Ascending aorta (tissue), 2 donors: ENCODE measurements around the gene SERGEF. TPM values are rescaled to one million over a fixed set of nuclear protein-coding genes. Genes with fewer than 3 reads are reported as not detected.

ENCODE experiments used
- DNase-seq, 2 donors: peaks; one replicate each; pipeline ENCODE4 v3.0.0-alpha.2; 2019; ENCODE audit warnings: low spot score in 2 of 2
- H3K27ac ChIP-seq, 2 donors: fragments of 200-600 bp; sonication (generic); one replicate each; pipeline ENCODE4 v1.5.1; 2016 to 2017; ENCODE audit warnings: mild to moderate bottlenecking in 1 of 2
- H3K27me3 ChIP-seq: fragments of 200-600 bp; sonication (generic); one replicate; pipeline ENCODE4 v1.5.1; 2017
- H3K36me3 ChIP-seq, 2 donors: fragments of 200-600 bp; sonication (generic); one replicate each; pipeline ENCODE4 v1.5.1; 2016
- H3K4me1 ChIP-seq, 2 donors: fragments of 200-600 bp; sonication (generic); one replicate each; pipeline ENCODE4 v1.5.1; 2016 to 2017; ENCODE audit warnings: mild to moderate bottlenecking in 1 of 2
- H3K4me3 ChIP-seq, 2 donors: fragments of 200-600 bp; sonication (generic); one replicate each; pipeline ENCODE4 v1.5.1; 2016 to 2017; ENCODE audit warnings: mild to moderate bottlenecking in 1 of 2
- H3K9me3 ChIP-seq, 2 donors: fragments of 200-600 bp; sonication (generic); one replicate each; pipeline ENCODE4 v1.5.1; 2016
- intact Hi-C: fragments of 100-400 bp; cut with DNase I; formaldehyde crosslinking; loops from one replicate; pipeline ENCODE4 v1.15.1; 2023
- total RNA-seq: library from RNA; depleted of rRNA; stranded (reverse); fragments of >200 nt; gene quantifications from one replicate; pipeline ENCODE4 v1.1.0, GENCODE V29; 2016
- TF ChIP-seq, protein P1 (sequence below), 3 experiments: fragments of 200-600 bp in 2 of 3; fragments of 450-650 bp in 1 of 3; sonication (generic) in 2 of 3; IDR thresholded peaks; one replicate each; pipeline ENCODE4 v1.5.1; 2016 to 2019; ENCODE audit warnings: antibody characterized with exemption in 3 of 3, mild to moderate bottlenecking in 1 of 3, moderate library complexity in 1 of 3

Gene SERGEF
- total RNA-seq, 1 donor from 2014 or later, result 13.6 TPM

GRCh38 chr11:17907046-17907445 is 105.8 kb downstream of the SERGEF start:
- Histone ChIP-seq H3K27me3 (no peaks in the 10 kb centered on the region), H3K9me3 (no peaks in the 10 kb centered on the region), H3K36me3 (peaks cover 0 to 2% of the 10 kb centered on the region in 2 donors), H3K4me3 (no peak overlapping the region), H3K27ac (no peak overlapping the region), H3K4me1 (no peaks in the 10 kb centered on the region)
- DNase-seq, result no peak
- intact Hi-C loops, result no loop called here
- TF ChIP-seq, protein P1, sequence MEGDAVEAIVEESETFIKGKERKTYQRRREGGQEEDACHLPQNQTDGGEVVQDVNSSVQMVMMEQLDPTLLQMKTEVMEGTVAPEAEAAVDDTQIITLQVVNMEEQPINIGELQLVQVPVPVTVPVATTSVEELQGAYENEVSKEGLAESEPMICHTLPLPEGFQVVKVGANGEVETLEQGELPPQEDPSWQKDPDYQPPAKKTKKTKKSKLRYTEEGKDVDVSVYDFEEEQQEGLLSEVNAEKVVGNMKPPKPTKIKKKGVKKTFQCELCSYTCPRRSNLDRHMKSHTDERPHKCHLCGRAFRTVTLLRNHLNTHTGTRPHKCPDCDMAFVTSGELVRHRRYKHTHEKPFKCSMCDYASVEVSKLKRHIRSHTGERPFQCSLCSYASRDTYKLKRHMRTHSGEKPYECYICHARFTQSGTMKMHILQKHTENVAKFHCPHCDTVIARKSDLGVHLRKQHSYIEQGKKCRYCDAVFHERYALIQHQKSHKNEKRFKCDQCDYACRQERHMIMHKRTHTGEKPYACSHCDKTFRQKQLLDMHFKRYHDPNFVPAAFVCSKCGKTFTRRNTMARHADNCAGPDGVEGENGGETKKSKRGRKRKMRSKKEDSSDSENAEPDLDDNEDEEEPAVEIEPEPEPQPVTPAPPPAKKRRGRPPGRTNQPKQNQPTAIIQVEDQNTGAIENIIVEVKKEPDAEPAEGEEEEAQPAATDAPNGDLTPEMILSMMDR (IDR thresholded peaks at IDR 0.05), result no peak

DNA sequence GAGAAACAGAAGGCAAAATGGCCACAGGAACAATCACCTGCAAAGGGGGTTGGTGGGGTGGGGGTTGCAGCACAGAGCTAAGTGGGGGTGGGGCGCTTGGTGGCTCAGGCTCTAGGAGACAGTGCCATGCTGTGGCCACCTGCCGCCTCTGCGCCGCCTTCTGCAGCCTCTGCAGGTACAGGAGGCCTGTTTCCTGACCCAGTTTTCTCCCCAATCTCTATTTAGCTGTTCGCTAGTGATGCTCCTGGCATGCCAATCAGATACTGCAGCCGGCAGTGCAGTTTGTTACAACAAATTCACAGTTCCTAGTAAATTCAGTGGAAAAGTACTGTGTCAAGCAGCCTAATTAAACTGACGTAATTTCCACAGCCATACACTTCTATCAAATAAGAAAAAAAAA is 106.4 kb downstream of the SERGEF start:
- Histone ChIP-seq H3K36me3 (peaks cover 0 to 2% of the 10 kb centered on the region in 2 donors), H3K4me3 (no peak overlapping the region), H3K27ac (no peak overlapping the region), H3K9me3 (no peaks in the 10 kb centered on the region), H3K27me3 (no peaks in the 10 kb centered on the region), H3K4me1 (no peaks in the 10 kb centered on the region)
- no peak for DNase-seq
- intact Hi-C loops, result no loop called here
- TF ChIP-seq, protein P1 (IDR thresholded peaks at IDR 0.05), result no peak

DNA sequence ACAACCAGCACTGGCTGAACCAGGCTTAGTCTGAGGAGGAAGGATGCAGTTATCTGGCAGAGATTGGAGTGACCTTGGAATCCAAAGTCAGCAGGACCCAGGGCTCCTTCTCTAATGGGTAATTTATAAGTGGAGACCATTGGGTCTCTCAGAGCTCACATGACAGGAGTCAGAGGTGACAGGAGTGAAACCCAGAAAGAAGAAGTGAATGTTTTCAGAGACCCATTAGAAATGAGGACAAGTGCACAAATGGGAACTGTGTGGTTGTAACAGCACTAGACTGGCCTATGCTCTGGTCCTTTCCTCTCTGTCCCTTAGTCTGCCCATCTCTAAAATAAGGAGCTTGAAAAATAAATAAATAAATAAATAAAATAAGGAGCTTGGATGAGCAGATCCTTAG is 107.4 kb downstream of the SERGEF start:
- no peaks in the 10 kb centered on the region for H3K9me3 ChIP-seq
- TF ChIP-seq, protein P1 (IDR thresholded peaks at IDR 0.05), result no peak
- no peak for DNase-seq
- no peak overlapping the region for H3K27ac ChIP-seq
- H3K4me3 ChIP-seq, result no peak overlapping the region
- no peaks in the 10 kb centered on the region for H3K4me1 ChIP-seq
- intact Hi-C loops, result no loop called here
- H3K27me3 ChIP-seq, result no peaks in the 10 kb centered on the region
- H3K36me3 ChIP-seq, result peaks cover 0 to 2% of the 10 kb centered on the region in 2 donors

- no peak overlapping the region for H3K27ac ChIP-seq
- no peaks in the 10 kb centered on the region for H3K9me3 ChIP-seq
- H3K27me3 ChIP-seq, result no peaks in the 10 kb centered on the region
- H3K36me3 ChIP-seq, result peaks cover 0 to 2% of the 10 kb centered on the region in 2 donors
- TF ChIP-seq, protein P1 (IDR thresholded peaks at IDR 0.05), result no peak
- H3K4me1 ChIP-seq, result no peaks in the 10 kb centered on the region
- no peak for DNase-seq
- intact Hi-C loops, result no loop called here
- no peak overlapping the region for H3K4me3 ChIP-seq
Observed at GRCh38 chr11:17901481-17901880, 111.4 kb downstream of the SERGEF start.

DNA sequence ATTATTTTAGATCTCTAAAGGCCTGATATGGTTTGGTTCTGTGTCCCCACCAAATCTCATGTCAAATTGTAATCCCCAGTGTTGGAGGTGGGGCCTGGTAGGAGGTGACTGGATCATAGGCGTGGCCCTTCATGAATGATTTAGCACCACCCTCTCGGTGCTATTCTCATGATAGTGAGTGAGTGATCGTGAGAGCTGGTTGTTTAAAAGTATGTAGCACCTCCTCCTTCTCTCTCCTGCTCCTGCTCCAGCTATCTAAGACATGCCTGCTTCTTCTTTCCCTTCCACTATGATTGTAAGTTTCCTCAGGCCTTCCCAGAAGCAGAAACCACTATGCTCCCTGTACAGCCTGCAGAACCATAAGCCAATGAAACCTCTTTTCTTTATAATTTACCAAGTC is 114.1 kb downstream of the SERGEF start:
- Histone ChIP-seq H3K4me3 (no peak overlapping the region), H3K27ac (no peak overlapping the region), H3K4me1 (no peaks in the 10 kb centered on the region), H3K27me3 (no peaks in the 10 kb centered on the region), H3K36me3 (no peaks in the 10 kb centered on the region), H3K9me3 (no peaks in the 10 kb centered on the region)
- intact Hi-C loops, result no loop called here
- TF ChIP-seq, protein P1 (IDR thresholded peaks at IDR 0.05), result no peak
- DNase-seq, result no peak

DNA sequence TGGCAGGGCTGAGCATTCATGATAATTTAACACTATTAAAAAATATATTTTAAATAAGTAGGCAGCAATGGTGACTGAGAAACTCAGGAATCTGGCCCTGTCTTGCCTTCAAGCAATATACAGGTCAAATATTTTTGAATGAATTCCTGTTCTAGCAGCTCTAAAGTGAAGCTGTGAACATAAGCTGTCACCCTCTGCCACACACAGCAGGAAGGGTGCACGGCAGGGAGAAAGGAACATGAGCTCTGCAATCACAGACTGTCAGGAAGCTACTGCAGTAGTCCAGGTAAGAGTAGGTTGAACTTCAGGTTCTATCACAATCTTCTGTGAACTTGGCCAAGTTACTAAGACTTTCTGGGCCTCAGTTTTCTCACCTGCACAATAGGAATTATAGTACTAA is 114.8 kb downstream of the SERGEF start:
- no peak overlapping the region for H3K27ac ChIP-seq
- H3K4me3 ChIP-seq, result no peak overlapping the region
- no peaks in the 10 kb centered on the region for H3K4me1 ChIP-seq
- H3K36me3 ChIP-seq, result no peaks in the 10 kb centered on the region
- H3K9me3 ChIP-seq, result no peaks in the 10 kb centered on the region
- no peaks in the 10 kb centered on the region for H3K27me3 ChIP-seq
- no peak for DNase-seq
- TF ChIP-seq, protein P1 (IDR thresholded peaks at IDR 0.05), result no peak
- intact Hi-C loops, result no loop called here
